Testis (tissue), 2 donors: ENCODE measurements around the gene IL6ST.
"Not testable (repeated sequence)": the region's sequence is repeated elsewhere in the genome, so short reads cannot be mapped to it uniquely, and the experiment has no call there.

Experiments
- POLR2A ChIP-seq: fragments of 450-650 bp; IDR thresholded peaks from one replicate; pipeline ENCODE4 v1.6.1; 2017; ENCODE audit warnings: antibody characterized with exemption, mild to moderate bottlenecking, moderate library complexity
- TF ChIP-seq, protein P1 (sequence below), 3 experiments: fragments of 450-650 bp in 2 of 3; fragments of 200-600 bp in 1 of 3; sonication (generic) in 1 of 3; IDR thresholded peaks; one replicate each; pipeline ENCODE4 v1.5.1; 2016 to 2019; ENCODE audit warnings: antibody characterized with exemption in 3 of 3, mild to moderate bottlenecking in 2 of 3, moderate library complexity in 1 of 3

DNA sequence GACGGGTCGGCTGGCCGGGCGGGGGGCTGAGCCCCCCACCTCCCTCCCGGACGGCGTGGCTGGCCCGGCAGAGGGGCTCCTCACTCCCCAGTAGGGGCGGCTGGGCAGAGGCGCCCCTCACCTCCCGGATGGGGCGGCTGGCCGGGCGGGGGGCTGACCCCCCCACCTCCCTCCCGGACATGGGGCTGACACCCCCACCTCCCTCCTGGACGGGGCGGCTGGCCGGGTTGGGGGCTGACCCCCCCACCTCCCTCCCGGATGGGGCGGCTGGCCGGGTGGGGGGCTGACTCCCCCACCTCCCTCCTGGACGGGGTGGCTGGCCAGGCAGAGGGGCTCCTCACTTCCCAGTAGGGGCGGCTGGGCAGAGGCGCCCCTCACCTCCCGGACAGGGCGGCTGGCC is 19.9 kb upstream of the IL6ST start:
- TF ChIP-seq, protein P1, sequence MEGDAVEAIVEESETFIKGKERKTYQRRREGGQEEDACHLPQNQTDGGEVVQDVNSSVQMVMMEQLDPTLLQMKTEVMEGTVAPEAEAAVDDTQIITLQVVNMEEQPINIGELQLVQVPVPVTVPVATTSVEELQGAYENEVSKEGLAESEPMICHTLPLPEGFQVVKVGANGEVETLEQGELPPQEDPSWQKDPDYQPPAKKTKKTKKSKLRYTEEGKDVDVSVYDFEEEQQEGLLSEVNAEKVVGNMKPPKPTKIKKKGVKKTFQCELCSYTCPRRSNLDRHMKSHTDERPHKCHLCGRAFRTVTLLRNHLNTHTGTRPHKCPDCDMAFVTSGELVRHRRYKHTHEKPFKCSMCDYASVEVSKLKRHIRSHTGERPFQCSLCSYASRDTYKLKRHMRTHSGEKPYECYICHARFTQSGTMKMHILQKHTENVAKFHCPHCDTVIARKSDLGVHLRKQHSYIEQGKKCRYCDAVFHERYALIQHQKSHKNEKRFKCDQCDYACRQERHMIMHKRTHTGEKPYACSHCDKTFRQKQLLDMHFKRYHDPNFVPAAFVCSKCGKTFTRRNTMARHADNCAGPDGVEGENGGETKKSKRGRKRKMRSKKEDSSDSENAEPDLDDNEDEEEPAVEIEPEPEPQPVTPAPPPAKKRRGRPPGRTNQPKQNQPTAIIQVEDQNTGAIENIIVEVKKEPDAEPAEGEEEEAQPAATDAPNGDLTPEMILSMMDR (IDR thresholded peaks at IDR 0.05), result not testable (repeated sequence)
- TF ChIP-seq POLR2A, result not testable (repeated sequence)
